H9 (cell line): ENCODE results near the gene C16orf74. TPM values are rescaled to one million over a fixed set of nuclear protein-coding genes. Genes with fewer than 3 reads are reported as not detected.

ENCODE experiments used
- DNase-seq: peaks from one replicate; pipeline ENCODE4 v3.0.0-alpha.2; 2017
- H2AFZ ChIP-seq: one replicate; pipeline ENCODE4 v1.6.1; 2013; ENCODE audit warnings: mild to moderate bottlenecking, low read length, control low read depth, moderate library complexity
- H2AK5ac ChIP-seq: 2 replicates; pipeline ENCODE4 v1.6.1; 2013; ENCODE audit warnings: low read length, control low read depth, mixed read lengths; ENCODE audit not compliant: insufficient read length
- H2BK120ac ChIP-seq: one replicate; pipeline ENCODE4 v1.6.1; 2013; ENCODE audit warnings: low read depth, mild to moderate bottlenecking, low read length, control low read depth, inconsistent platforms; ENCODE audit not compliant: poor library complexity, severe bottlenecking
- H2BK12ac ChIP-seq: 2 replicates; pipeline ENCODE4 v1.6.1; 2013; ENCODE audit warnings: low read length, control low read depth, mixed read lengths, low read depth; ENCODE audit not compliant: insufficient read length
- H2BK15ac ChIP-seq: 2 replicates; pipeline ENCODE4 v1.6.1; 2013; ENCODE audit warnings: low read depth, low read length, control low read depth
- H2BK20ac ChIP-seq: one replicate; pipeline ENCODE4 v1.6.1; 2013; ENCODE audit warnings: low read depth, mild to moderate bottlenecking, low read length, control low read depth, inconsistent platforms; ENCODE audit not compliant: poor library complexity, severe bottlenecking
- H2BK5ac ChIP-seq: 2 replicates; pipeline ENCODE4 v1.6.1; 2013; ENCODE audit warnings: low read length, control low read depth, mixed read lengths; ENCODE audit not compliant: insufficient read length
- H3K14ac ChIP-seq: 2 replicates; pipeline ENCODE4 v1.6.1; 2013; ENCODE audit warnings: low read length, control low read depth; ENCODE audit not compliant: insufficient read depth
- H3K18ac ChIP-seq: 2 replicates; pipeline ENCODE4 v1.6.1; 2013; ENCODE audit warnings: low read depth, mild to moderate bottlenecking, mixed read lengths, low read length, control low read depth; ENCODE audit not compliant: insufficient read length
- H3K23ac ChIP-seq: 2 replicates; pipeline ENCODE4 v1.6.1; 2013; ENCODE audit warnings: low read length, control low read depth, mixed read lengths, low read depth; ENCODE audit not compliant: insufficient read length
- H3K23me2 ChIP-seq: 2 replicates; pipeline ENCODE4 v1.6.1; 2013; ENCODE audit warnings: low read depth, mild to moderate bottlenecking, mixed read lengths, low read length, control low read depth; ENCODE audit not compliant: insufficient read length, poor library complexity, severe bottlenecking
- H3K27ac ChIP-seq: 2 replicates; pipeline ENCODE4 v1.5.1; 2013; ENCODE audit warnings: low read length, control low read depth, mixed read lengths, low read depth; ENCODE audit not compliant: insufficient read length
- H3K27me3 ChIP-seq: 2 replicates; pipeline ENCODE4 v1.6.1; 2013; ENCODE audit warnings: low read length, control low read depth, inconsistent platforms; ENCODE audit not compliant: insufficient read depth
- H3K4ac ChIP-seq: 2 replicates; pipeline ENCODE4 v1.6.1; 2013; ENCODE audit warnings: low read depth, mild to moderate bottlenecking, control low read depth, inconsistent platforms, low read length, moderate library complexity
- H3K4me1 ChIP-seq: 2 replicates; pipeline ENCODE4 v1.6.1; 2013; ENCODE audit warnings: low read length, control low read depth, inconsistent platforms; ENCODE audit not compliant: insufficient read depth
- H3K4me2 ChIP-seq: 2 replicates; pipeline ENCODE4 v1.6.1; 2013; ENCODE audit warnings: low read length, control low read depth, mixed read lengths; ENCODE audit not compliant: insufficient read length, insufficient read depth
- H3K56ac ChIP-seq: 2 replicates; pipeline ENCODE4 v1.6.1; 2013; ENCODE audit warnings: low read depth, mild to moderate bottlenecking, mixed read lengths, low read length, control low read depth; ENCODE audit not compliant: insufficient read length
- H3K79me1 ChIP-seq: 2 replicates; pipeline ENCODE4 v1.6.1; 2013; ENCODE audit warnings: low read depth, mild to moderate bottlenecking, moderate library complexity, low read length, control low read depth, inconsistent platforms; ENCODE audit not compliant: insufficient read depth, poor library complexity, severe bottlenecking
- H3K79me2 ChIP-seq: 2 replicates; pipeline ENCODE4 v1.6.1; 2013; ENCODE audit warnings: low read length, control low read depth, inconsistent platforms; ENCODE audit not compliant: insufficient read depth
- H3K9ac ChIP-seq: 2 replicates; pipeline ENCODE4 v1.6.1; 2013; ENCODE audit warnings: low read length, control low read depth, mixed read lengths; ENCODE audit not compliant: insufficient read length; ENCODE audit errors: extremely low read depth
- H3K9me3 ChIP-seq: one replicate; pipeline ENCODE4 v1.6.1; 2013; ENCODE audit warnings: low read depth, low read length, inconsistent platforms; ENCODE audit not compliant: control insufficient read depth
- H3T11ph ChIP-seq: one replicate; pipeline ENCODE4 v1.6.1; 2013; ENCODE audit warnings: mild to moderate bottlenecking, low read length, control low read depth, inconsistent platforms
- H4K20me1 ChIP-seq: one replicate; pipeline ENCODE4 v1.6.1; 2013; ENCODE audit not compliant: control insufficient read depth, insufficient read length, insufficient read depth
- H4K5ac ChIP-seq: 2 replicates; pipeline ENCODE4 v1.6.1; 2013; ENCODE audit warnings: low read depth, mild to moderate bottlenecking, mixed read lengths, low read length, control low read depth; ENCODE audit not compliant: insufficient read length
- H4K8ac ChIP-seq: replicated peaks from 2 replicates; pipeline ENCODE4 v1.6.1; 2013; ENCODE audit warnings: low read length, control low read depth, mixed read lengths, low read depth; ENCODE audit not compliant: insufficient read length
- H4K91ac ChIP-seq: 2 replicates; pipeline ENCODE4 v1.6.1; 2013; ENCODE audit warnings: low read depth, mild to moderate bottlenecking, moderate library complexity, mixed read lengths, low read length, control low read depth; ENCODE audit not compliant: insufficient read length
- H3K27ac Mint-ChIP-seq, 3 experiments: 2 replicates in 2 of 3; 3 replicates in 1 of 3; pipeline ENCODE4 v1.8.0; 2020 to 2021; ENCODE audit warnings: mixed read lengths in 3 of 3, mild to moderate bottlenecking in 1 of 3, moderate library complexity in 1 of 3
- H3K27me3 Mint-ChIP-seq: 2 replicates; pipeline ENCODE4 v1.8.0; 2021; ENCODE audit warnings: low read depth, mild to moderate bottlenecking, moderate library complexity, mixed read lengths
- H3K36me3 Mint-ChIP-seq, 3 experiments: 2 replicates in 2 of 3; 3 replicates in 1 of 3; pipeline ENCODE4 v1.8.0; 2020 to 2021; ENCODE audit warnings: low read depth in 3 of 3, mixed read lengths in 3 of 3; ENCODE audit not compliant: insufficient read depth in 1 of 3
- H3K4me1 Mint-ChIP-seq, 2 experiments: 2 replicates each; pipeline ENCODE4 v1.8.0; 2020; ENCODE audit warnings: mixed read lengths in 2 of 2
- H3K4me3 Mint-ChIP-seq, 2 experiments: 2 replicates in 1 of 2; 3 replicates in 1 of 2; pipeline ENCODE4 v1.8.0; 2020 to 2021; ENCODE audit warnings: mild to moderate bottlenecking in 2 of 2, mixed read lengths in 2 of 2, moderate library complexity in 1 of 2
- H3K9me3 Mint-ChIP-seq, 2 experiments: 2 replicates in 1 of 2; 3 replicates in 1 of 2; pipeline ENCODE4 v1.8.0; 2020; ENCODE audit warnings: mild to moderate bottlenecking in 2 of 2, mixed read lengths in 2 of 2, moderate library complexity in 1 of 2
- WGBS: extraction: QIAGEN DNeasy Blood & Tissue Kit; methylation state at CpG from one replicate; pipeline ENCODE4 v1.1.7; 2013; ENCODE audit warnings: missing lambda C conversion rate, low lambda C conversion rate, mixed read lengths; ENCODE audit not compliant: insufficient read length; ENCODE audit errors: extremely low coverage; 5-methylcytosine and 5-hydroxymethylcytosine counted together
- total RNA-seq: library from RNA; stranded (reverse); gene quantifications from 2 replicates; pipeline ENCODE4 v1.2.1, GENCODE V29; 2021
- TF ChIP-seq, protein P1 (sequence below): fragments of 200-600 bp; sonication (generic); conservative IDR thresholded peaks from 3 replicates; pipeline ENCODE4 v1.8.0; 2021; ENCODE audit warnings: antibody characterized with exemption, mild to moderate bottlenecking

Gene C16orf74
- total RNA-seq, 1 experiment from 2014 or later = 5.6 TPM

DNA sequence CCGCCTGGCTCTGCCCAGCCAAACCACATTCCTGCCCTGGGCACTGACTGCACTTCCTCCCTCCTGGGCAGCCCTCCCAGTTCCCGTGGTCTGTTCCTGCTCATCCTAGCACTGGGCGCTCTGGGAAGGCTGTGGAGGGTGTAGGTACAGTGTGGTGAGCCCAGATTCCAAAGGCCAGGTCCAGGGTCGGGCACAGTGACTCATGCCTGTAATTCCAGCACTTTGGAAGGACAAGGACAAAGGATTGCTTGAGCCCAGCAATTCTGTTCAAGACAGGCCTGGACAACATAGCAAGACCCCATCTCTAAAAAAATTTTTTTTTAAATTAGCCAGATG lies 30.6 kb downstream of the C16orf74 start:
- H2BK5ac ChIP-seq = no peak overlapping the region
- no peaks in the 10 kb centered on the region for H3K79me1 ChIP-seq
- H3K4me2 ChIP-seq = no peak overlapping the region
- H3K4ac ChIP-seq = no peak overlapping the region
- H3K18ac ChIP-seq = no peak overlapping the region
- Mint-ChIP-seq H3K4me3 (no peak overlapping the region), H3K4me1 (peaks cover 9 to 21% of the 10 kb centered on the region in 2 experiments), H3K36me3 (no peaks in the 10 kb centered on the region), H3K9me3 (no peaks in the 10 kb centered on the region), H3K27ac (no peak overlapping the region), H3K27me3 (peaks cover 14% of the 10 kb centered on the region)
- no peak overlapping the region for H4K5ac ChIP-seq
- H4K20me1 ChIP-seq = no peaks in the 10 kb centered on the region
- no peak overlapping the region for H4K91ac ChIP-seq
- no peak overlapping the region for H3K14ac ChIP-seq
- H2BK120ac ChIP-seq = no peak overlapping the region
- H3K9me3 ChIP-seq = no peaks in the 10 kb centered on the region
- TF ChIP-seq, protein P1, sequence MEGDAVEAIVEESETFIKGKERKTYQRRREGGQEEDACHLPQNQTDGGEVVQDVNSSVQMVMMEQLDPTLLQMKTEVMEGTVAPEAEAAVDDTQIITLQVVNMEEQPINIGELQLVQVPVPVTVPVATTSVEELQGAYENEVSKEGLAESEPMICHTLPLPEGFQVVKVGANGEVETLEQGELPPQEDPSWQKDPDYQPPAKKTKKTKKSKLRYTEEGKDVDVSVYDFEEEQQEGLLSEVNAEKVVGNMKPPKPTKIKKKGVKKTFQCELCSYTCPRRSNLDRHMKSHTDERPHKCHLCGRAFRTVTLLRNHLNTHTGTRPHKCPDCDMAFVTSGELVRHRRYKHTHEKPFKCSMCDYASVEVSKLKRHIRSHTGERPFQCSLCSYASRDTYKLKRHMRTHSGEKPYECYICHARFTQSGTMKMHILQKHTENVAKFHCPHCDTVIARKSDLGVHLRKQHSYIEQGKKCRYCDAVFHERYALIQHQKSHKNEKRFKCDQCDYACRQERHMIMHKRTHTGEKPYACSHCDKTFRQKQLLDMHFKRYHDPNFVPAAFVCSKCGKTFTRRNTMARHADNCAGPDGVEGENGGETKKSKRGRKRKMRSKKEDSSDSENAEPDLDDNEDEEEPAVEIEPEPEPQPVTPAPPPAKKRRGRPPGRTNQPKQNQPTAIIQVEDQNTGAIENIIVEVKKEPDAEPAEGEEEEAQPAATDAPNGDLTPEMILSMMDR = no peak
- no peak for DNase-seq
- no peak overlapping the region for H2BK12ac ChIP-seq
- H3K23me2 ChIP-seq = peaks cover 9% of the 10 kb centered on the region
- no peak overlapping the region for H2BK20ac ChIP-seq
- H3K23ac ChIP-seq = no peak overlapping the region
- H3K9ac ChIP-seq = no peak overlapping the region
- WGBS = no CpG with 5 or more reads among the region's 4 CpGs
- H3K56ac ChIP-seq = no peak overlapping the region
- H2BK15ac ChIP-seq = no peak overlapping the region
- no peak overlapping the region for H2AK5ac ChIP-seq
- peaks cover 2% of the 10 kb centered on the region; the same call in 1 of the 2 replicates for H3K27me3 ChIP-seq
- H3K79me2 ChIP-seq = no peaks in the 10 kb centered on the region
- no peak overlapping the region for H4K8ac ChIP-seq
- no peaks in the 10 kb centered on the region; the same call in 1 of the 2 replicates for H3K4me1 ChIP-seq
- H3K27ac ChIP-seq = no peak overlapping the region
- no peak overlapping the region for H3T11ph ChIP-seq
- no peak overlapping the region for H2AFZ ChIP-seq
